ENCODE data around the gene BRPF3.

The BRPF3 gene

DNA sequence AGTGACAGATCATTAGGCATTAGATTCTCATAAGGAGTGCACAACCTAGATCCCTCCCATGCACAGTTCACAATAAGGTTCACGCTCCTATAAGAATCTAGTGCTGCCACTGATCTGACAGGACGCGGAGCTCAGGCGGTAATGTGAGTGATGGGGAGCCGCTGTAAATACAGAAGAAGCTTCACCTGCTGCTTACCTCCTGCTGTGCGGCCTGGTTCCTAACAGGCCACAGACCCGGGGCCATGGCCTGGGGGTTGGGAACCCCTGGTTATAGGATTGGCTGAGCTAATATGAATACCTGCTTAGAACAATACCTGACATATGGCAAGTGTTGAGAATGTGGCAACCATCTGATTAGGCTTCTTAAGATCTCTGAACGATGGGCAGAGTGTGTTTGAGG is 75.7 kb downstream of the BRPF3 start:
- no peak for DNase-seq

DNA sequence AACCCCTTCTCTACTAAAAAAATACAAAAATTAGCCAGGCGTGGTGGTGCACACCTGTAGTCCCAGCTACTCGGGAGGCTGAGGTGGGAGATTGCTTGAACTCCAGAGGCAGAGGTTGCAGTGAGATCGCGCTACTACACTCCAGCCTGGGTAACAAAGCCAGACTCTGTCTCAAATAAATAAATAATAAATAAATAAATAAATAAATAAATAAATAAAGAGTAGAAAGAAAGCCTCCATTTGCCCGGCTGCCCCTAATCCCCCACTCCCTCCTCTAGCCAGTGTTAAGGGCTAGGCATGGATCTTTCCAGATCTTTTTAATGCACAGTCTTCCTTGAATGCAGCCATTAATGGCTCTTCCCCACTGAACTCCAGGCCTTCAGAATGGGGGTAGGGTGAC is 76.5 kb downstream of the BRPF3 start:
- no peak for DNase-seq

DNA sequence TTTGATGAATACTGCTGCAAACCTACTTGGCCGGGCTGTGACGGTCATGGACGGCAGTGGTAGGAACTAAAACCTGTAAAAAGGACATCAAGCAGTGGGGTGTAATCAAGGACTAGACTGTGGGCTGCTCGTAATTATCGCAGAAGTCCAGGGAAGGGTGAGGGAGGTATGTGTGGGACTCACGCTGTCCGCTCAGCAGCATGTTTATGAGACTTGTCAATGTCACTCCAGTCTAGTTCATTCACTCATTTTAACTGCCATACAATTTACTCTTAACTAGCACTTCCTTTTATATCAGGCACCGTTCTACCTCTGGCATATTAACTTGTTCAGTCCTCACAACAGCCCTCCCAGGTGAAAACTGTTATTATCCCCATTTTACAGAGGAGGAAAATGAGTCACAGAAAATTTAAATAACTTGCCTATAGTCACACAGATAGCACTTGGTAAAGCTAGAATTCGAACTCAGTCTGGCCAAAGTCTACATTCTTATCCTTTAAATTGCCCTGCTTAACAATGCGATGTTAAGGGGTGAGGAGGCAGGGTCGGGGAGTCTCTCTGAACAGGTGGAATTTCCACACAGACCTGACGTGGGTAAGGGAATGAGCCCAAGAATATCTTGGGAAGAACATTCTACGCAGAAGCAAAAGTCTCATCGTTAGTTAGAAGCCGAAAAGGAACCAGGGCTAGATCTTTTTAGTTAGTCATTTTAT is 77.4 kb downstream of the BRPF3 start:
- DNase-seq = no peak

DNA sequence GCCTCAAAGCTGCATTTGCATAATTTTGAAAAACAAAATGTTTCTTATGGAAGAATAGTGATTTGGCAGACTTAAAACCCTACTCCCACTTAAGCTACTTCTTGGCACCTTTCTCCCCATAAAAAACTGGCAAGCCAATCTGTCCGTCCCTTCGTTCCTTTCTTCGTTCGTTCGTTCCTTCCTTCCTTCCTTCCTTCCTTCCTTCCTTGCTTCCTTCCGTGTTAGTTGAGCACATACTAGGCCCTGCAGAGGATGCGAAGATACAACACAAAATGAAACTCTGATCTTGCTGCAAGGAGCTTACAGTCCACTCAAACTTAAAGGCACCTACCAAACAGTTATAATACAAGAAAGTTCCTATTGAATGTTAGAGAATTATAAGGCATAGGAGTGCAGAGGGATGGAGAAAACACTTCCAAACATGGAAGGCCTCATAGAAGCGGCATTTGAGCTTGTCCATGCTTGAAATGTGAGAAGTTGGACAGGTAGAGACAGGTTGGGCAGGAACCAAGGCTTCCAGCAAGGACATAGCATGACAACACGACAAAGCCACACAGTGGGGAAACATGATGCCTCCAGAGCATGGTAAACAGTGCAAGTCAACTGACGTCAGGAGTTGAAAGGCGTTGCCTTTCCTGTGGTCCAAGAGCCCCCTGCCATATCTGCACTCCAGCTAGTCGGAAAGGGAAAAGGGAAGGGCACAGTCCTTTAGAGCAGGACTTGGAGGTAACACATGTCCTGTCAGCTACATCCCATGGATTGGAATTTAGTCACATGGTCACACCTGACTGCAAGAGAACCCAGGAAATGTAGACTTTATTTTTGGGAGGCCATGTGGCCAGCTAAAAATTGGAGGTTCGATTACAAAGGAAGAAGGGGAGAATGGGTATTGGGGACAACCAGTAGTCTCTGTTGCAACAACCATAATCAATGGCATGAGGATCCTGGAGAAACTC is 80.3 kb downstream of the BRPF3 start:
- DNase-seq = no peak

DNA sequence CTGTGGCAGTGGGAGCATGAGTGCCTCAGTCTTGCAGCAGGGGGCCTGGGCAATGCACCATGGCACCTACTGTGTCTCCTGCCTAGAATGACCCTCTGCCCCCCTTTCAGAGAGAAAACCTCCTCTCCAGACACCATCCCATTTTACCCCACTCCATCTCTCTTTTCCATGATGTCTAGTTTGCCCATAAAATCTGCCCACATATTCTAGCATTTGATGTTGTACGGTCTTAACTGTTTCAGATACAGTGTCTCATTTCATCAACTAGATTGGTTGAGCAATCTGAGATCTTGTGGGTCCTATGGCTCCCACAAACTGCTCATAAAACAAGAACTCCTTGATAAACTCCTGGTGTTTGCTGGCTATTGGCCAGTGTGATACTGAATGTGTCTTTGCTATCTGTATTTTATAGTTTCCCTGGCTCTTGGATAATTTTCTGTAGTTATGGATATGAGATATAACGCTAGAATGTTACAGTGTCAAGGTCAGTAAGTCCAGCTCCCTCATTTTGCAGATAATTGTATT is 81.5 kb downstream of the BRPF3 start:
- DNase-seq = no peak

DNA sequence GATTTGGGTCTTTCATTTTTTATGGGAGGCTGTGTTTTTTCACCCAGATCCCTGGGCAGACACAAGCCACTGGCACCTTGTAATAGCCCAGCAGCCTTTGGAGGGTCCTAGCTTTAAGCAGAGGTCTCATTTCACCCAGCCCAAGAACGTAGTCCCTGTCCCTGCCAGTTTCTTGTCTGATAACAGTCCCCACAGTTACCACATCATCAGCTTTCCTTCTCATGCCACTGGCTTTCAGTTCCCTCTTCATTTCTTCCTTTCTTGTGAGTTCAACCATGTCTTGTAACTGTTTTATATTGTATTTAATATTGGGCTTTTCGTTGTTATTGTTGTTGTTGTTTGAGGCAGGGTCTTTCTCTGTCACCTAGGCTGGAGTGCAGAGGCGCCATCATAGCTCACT is 83.9 kb downstream of the BRPF3 start:
- DNase-seq = no peak

DNA sequence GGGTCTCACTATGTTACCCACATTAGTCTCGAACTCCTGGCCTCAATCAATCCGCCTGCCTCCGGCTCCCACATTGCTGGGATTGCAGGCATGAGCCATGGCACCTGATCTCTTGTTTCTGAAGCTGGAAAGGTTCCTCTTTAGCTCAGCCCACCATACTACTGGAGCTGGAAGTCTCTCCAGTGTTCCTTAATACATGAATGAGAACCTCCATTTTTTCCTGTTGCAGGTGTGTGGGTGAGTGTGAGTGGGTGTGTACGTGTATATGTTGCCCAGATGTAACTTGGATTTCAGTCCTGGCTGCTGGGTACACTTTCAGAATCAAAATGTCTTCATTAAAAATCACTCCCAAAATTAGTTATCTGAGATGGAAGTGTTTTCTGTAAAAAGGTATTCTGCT is 84.4 kb downstream of the BRPF3 start:
- no peak for DNase-seq

Measured in eye (tissue), 1 donor.